GM18499 (cell line): Measurements from ENCODE around the gene AASDHPPT.

Source experiments
- ATAC-seq: cut with Tn5 transposase; IDR thresholded peaks from one replicate; pipeline ENCODE4 v1.9.1; 2021; ENCODE audit warnings: moderate number of reproducible peaks; ENCODE audit not compliant: insufficient read depth, unreplicated experiment

The AASDHPPT gene

DNA sequence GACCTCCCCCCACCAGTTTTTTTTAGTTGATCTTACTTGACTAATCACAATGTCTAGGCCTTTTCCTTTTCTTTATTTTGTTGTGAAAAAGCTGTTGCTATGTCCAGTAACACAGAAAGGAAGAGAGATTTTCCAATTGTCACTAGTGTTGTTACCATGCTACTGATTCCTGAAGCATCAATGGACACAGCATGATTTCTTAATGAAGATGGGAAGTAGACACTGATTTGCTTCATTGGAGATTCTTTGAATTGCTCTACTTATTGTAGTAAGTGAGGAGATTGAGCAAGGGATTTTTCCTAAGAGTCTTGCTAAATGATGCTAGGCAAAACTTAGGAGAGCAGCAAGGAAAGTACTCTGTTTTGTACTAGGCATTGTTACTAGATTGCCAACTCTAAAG, 4.6 kb downstream of the AASDHPPT start:
- ATAC-seq, result no peak

DNA sequence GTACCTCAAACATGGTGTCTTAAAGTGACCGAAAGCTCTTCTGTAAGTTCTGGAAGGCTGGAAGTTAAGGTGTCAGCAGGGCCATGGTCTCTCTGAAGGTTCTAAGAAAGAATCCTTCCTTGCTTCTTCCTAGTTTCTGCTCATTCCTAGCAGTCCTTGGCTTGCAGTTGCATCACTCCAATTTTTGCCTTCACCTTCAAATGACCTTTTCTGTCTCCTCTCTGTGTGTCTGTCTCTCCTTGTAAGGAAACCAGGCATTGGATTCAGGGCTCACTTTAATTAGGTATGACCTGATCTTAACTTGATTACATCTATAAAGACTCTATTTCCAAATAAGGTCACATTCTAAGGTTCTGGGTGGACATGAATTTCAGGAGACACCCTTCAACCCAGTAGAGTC, 8.7 kb downstream of the AASDHPPT start:
- no peak for ATAC-seq

DNA sequence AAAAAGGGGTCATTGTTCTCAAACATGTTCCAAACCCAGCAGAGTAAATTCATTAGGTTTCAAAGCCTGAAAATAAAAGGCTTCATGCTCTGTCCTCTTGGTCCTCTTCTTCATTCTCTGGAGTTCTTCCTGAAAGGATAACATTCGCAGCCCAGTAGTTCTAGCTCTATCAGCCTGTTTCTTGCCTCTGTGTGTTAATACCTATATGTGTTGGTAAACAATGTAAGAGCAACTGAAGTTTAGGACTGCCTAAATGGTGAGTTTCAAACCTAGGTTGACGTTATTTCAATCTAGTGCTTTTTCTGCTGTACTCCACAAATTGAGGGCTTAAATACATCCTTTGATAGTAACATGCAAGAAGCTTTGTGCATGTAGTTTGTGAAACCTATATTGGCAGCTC, 9.4 kb downstream of the AASDHPPT start:
- ATAC-seq, result no peak

DNA sequence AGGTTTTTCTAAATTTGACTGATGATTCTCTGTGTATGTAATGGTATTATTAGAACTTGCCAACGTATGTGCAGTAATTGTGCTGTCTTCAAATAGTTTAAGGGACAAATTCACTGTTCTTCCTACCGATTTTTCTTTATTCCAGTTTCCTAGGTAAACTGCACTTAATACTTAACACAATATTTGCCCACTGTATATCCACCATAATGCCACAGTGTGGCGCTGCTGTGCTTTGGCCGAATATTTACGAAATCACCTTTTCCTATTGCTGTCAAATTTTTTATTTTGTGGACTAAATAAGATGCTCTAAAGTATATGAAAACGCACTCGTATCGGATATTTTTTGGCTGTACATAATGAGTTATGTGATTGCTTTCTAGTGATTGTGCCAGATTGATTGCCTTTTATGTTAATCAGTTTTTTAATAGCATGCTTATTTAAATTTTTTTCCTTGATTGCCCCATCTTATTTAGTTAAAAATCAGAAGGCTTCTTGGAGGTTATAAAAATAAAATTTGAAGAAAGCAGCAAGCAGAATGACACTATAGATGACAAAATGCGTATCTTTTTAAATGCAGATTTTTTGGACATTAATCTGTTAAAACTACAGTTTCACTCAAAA, 10.5 kb downstream of the AASDHPPT start:
- peak; percentile 23 for ATAC-seq

DNA sequence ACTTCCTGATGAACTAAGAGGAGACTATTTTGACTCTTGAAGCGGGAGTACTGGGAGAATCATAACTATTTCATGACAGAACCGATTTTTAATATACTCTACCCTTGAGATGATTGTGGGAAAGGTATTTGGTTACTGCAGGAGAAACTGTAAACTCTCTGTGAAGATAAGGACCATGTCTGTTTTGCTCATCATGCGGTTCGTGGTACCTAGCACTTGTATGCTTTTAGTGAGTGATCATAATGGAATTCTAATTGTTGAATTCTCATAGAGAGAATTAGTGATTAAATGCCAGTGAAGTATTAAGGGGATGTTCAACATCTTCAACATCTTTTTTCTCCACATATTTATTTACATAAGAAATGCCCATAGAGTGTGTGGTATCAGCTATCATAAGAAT, 11.4 kb downstream of the AASDHPPT start:
- ATAC-seq, result no peak

DNA sequence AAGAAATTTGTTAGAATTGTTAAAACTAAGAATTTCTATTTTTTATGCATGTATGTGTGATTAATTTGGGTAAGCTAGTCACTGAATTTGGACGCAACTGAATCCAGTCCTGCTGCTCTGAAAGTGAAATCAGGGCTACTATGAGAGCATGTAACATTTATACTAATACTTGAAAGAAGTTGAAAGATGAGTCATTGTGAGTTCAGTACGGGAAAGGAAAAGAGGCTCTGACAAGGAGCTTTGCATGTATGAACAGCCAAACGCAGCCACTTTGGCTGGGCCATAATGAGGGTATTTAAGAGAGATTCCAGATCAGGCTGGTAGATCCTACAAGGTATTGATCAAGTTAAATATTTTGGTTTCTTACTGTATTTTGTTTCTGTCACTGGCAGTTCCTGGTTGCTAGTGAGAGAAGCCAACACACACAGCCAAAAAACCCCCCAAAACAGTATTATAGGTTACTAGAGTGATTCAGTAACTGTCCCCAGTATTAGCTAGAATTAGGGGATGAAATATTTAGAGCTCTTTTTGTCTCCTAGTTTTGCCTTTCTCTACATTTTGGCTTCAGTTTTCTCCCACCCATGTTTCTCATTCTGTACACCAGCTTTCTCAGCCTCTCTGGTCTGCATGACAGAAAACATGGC, 14.1 kb downstream of the AASDHPPT start:
- ATAC-seq, result peak; percentile 99

DNA sequence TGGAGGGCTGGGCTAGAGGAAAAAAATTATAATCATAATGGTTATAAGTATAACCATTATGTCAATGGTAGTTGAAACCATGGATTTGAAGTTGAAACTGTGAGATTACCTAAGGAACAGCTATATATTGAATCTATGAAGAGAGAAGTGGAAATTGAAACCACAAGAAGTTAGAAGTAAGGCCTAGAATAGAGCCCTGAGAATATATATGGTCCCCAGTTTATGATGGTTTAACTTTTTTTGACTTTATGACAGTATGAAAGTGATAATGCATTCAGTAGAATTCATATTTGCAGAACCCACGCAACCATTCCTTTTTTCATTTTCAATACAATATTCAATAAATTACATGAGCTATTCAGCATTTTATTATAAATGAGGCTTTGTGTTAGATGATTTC, 15.0 kb downstream of the AASDHPPT start:
- ATAC-seq, result no peak

DNA sequence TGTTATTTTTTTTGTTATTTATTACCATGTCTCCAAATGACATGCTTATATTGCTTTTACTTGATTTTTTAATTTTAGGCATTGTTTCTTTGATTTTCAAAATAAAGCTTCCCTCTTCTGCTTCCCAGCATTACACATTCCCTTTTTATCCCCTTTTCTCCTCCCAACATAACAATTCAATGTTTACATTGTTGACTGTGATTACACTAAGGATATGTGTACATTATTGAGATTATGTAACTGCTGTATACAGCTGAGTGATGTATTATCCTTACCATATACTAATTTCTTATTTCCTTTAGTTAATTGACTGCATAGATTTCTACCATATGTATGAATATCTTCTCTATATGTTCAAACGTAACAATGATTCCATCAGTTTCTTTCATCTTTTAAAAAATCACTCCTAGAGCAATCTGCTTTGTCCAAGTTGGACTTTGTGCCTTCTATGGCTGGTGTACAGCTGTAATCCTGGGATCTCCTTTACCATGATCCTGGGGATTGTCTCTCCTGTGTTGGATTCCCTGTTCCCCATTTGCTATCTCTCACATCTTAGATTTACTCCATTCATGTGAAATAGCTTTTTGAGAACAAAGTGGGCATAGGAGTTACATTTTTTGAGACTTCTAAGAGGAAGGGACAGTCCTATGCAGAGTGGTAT, 21.6 kb downstream of the AASDHPPT start:
- no peak for ATAC-seq

DNA sequence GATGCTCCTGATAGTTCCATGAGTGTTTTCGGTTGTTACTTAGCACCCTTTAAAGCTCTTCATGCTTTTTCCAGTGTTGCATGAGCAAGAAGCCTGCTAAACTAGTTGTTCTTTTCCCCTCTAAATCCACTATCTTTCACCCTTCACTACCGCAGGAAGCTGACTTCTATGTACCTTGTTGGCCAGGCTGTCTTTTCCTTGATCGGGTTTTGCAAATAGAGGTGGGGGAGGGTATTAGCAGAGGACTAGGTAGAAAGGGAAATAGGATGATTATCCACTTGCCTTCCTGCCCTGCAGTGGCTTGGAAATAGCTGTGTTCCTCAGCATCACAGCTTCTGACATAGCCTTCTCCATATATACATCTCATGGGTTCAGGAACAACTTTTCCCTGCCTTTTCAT, 23.9 kb downstream of the AASDHPPT start:
- ATAC-seq, result no peak

DNA sequence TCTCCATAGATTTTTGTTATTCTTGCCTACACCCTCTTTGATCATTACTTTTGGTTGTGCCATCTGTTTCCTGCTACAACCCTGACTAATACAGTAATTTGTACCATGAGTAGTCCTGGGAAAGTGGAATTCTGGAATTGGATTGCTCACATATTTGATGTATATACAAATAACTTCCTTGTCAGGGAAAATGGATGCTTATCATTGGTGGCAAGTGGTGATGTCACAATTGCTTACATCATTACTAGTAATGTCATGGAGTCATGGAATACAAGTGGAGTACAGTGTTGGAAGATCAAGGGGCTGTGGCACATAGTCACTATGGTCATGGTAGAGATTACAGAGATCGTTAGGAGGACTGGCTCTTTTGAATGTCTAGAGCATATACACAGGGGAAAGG, 24.4 kb downstream of the AASDHPPT start:
- no peak for ATAC-seq

DNA sequence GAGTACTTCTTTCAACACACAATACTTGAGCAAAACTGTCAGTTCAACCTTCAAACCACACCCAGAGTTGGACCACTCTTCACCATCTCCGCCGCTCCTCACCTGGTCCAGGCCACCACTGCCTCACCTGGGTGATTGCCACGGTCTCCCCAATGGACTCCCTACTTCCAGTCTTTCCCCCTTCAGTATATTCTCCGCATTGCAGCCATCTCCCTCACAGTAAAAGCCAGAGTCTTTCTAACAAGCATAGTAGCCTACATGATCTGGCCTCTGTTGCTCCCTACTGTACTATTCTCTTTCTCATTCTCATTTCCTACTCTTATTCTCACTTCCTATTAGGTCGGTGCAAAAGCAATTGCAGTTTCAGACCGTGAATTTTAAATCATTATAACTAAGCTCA, 28.5 kb downstream of the AASDHPPT start:
- ATAC-seq, result no peak

DNA sequence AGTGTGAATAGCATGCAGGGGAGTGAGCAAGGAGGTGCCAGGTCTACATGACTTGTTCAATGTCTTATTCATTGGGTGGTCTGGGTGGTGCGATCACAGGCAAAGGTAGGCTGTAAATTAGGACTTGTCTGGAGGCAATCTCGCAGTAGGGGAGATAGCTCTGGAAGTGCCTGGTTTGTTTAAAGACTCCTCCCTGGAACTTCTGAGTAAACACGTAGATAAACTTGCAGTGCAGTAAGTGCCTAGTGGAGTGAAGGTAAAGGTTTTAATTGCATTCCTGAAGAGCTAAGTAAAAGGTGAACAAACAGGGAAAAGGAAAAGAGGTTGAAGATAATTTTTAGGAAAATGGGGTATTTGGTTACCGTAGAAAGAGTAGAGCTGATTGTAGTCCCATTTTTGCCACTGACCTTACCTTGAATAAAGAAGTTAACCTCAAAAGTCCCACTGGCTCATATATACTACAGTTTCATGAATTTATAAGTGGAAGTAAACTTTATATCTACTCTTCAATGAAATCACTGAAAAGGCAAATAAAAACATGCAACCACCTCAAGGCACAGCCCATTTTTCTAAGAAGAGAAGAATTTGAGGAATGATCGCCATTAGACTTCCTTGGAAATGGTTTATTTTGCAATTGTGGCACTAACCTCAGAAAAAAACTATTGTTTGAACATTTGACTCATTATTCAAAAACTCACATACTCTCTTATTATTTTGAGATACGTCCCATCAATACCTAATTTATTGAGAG, 44.3 kb downstream of the AASDHPPT start:
- no peak for ATAC-seq

DNA sequence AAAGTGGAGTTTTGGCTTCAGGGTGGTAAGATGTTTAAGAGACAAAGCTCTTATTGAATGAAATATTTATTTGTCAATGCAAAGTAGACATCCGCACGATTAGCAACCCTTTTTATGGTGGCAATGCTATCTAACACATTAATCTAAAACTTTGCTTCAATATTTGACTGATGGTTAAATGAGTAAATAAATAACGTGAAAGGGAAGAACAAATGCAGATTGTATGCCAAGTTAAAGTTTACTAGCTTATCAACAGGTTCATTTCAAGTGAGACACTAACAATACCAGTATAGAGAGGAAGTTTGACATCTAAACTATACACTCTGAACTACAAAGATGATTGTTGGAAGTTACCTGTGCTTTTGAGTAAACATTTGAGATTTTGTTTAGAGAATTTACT, 50.1 kb downstream of the AASDHPPT start:
- ATAC-seq, result no peak

DNA sequence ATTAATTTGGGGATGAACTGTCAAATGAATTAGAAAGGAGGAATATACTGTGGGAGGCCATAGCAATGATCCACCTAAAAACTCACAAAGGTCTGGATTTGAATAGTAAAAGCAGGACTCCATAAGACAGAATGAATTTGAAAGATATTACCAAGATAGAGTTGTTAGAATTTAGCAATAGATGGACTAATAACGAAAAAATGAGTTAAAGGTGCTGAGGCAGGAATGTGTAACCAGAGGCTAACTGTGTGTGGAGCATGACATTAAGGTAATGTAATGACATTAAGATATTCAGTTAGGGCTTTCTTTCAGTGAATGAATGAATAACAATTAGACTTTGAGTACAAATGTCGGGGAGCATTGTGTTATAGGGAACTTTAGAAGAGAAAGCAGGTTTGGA, 51.3 kb downstream of the AASDHPPT start:
- no peak for ATAC-seq

DNA sequence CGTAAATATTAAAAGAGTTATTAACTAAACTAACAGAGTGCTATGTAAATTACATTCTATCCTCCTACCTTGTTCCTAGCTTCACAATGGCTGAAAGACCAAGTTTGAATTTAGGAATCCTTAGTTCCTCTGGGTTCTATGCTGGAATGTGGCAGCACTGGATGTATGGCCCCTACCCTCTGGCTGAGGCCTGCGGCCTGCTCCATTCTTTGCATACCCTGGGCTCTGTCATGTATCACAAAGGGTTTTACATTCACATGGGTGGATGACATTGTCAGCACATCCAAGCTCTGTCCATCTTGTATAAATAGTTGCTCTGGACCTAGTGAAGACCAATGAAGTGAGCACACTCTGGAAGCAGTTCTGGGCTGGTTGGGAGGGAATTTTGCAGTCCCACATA, 54.5 kb downstream of the AASDHPPT start:
- ATAC-seq, result no peak

DNA sequence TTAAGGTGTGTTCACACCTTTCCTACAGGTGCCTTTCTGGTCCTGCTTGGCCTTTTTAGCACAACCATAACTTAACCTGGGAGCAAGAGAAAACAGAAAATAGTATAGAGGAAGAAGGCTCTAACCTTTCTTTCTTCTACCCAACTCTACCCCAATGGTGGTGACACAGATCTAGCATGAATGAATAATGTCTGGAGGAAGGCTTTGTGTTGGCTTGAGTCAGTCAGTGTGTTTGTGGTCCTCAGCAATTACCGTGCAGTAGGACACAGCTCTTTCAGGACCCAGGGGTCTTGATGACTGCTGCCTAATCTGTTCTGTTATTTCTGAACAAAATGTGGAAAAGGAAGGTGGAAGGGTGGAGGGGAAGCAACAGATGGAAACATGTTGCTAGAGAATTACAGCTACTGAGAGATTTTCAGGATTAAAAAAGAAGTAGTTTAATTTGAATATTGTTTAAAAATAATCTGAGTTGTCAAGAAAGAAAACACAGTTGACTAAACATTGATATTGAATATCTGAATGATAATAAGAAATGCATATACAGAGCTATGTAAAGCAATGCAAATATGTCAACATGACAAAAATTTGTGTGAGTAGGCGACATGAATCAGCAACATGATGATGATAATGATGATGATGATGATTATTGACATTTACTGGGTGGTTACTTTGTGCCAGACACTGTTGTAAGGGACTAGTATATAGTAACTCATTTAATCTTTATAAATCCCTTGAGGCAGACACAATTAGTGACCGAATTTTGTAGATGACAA, 55.3 kb downstream of the AASDHPPT start:
- ATAC-seq, result no peak

DNA sequence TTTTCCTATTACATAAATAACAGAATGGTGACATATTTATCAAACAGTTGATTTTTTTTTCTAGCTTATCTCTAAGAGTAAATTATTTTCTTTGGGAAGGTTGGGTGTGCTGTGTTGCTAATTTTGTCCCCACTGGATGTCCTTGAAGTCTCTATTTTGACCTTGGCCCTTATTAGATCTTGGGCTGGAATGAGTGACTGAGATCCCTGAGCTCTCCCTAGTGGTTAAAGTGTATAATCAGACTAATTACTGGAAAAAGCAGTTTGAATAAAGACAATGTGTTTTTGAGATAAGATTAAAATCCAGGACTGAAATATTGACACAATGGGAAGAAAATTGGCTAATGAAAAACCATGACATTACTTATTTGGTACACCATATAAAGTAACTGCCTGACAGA, 56.1 kb downstream of the AASDHPPT start:
- no peak for ATAC-seq

DNA sequence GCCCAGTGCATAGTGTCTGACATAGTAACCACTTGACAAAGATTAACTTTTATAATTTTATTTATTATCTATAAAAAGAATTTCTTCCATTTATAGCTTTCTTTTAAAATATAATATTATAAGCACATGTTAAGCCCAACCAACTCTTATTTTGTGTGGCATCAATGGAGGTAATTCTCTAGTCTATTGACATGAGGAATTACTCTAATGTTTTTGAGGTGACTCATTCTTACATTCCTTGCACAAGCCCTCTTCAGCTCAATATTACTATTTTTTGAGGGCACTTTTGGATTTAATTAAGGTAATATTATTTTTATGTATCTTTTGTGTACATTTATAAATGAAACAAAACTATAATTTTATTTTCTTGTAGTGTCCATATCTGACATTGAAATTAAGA, 59.6 kb downstream of the AASDHPPT start:
- no peak for ATAC-seq

DNA sequence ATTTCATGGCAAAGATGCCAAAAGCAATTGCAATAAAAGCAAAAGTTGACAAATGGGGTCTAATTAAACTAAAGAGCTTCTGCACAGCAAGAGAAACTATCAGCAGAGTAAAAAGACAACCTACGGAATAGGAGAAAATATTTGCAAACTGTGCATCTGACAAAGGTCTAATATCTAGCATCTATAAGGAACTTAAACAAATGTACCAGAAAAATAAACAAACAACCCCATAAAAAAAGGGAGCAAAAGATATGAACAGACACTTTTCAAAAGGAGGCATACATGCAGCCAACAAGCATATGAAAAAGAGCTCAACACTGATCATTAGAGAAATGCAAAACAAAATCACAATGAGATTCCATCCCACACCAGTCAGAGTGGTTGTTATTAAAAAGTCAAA, 60.3 kb downstream of the AASDHPPT start:
- no peak for ATAC-seq
